Heart right ventricle (tissue), 16 donors: ENCODE data around the gene DOC2B. TPM values are rescaled to one million over a fixed set of nuclear protein-coding genes. Genes with fewer than 3 reads are reported as not detected.

Source experiments
- ATAC-seq, 8 donors: fragments of 200-7000 bp; cut with Tn5 transposase; one replicate each; pipeline ENCODE4 v1.9.1; 2020; ENCODE audit warnings: mild to moderate bottlenecking in 8 of 8, moderate library complexity in 8 of 8, moderate number of reproducible peaks in 1 of 8
- DNase-seq, 2 donors: peaks; one replicate each; pipeline ENCODE4 v3.0.0-alpha.2; 2020
- H3K27ac ChIP-seq, 10 donors: fragments of 200-600 bp; sonication (generic) in 2 of 10; one replicate each; pipeline versions ENCODE4 v1.5.0 to v1.8.0; 2020 to 2022; ENCODE audit warnings: mild to moderate bottlenecking in 3 of 10
- H3K27me3 ChIP-seq, 7 donors: fragments of 200-600 bp; one replicate each; pipeline ENCODE4 v1.8.0; 2021 to 2022; ENCODE audit warnings: mild to moderate bottlenecking in 2 of 7
- H3K36me3 ChIP-seq, 9 donors: fragments of 200-600 bp; sonication (generic) in 1 of 9; one replicate each; pipeline versions ENCODE4 v1.5.0 to v1.8.0; 2020 to 2022; ENCODE audit warnings: mild to moderate bottlenecking in 2 of 9
- H3K4me1 ChIP-seq, 9 donors: fragments of 200-600 bp; sonication (generic) in 1 of 9; one replicate each; pipeline versions ENCODE4 v1.5.0 to v1.8.0; 2020 to 2022; ENCODE audit warnings: mild to moderate bottlenecking in 4 of 9
- H3K4me3 ChIP-seq, 10 donors: fragments of 200-600 bp; sonication (generic) in 2 of 10; one replicate each; pipeline versions ENCODE4 v1.5.0 to v1.8.0; 2020 to 2022; ENCODE audit warnings: mild to moderate bottlenecking in 7 of 10, moderate library complexity in 2 of 10
- H3K9me3 ChIP-seq, 11 donors: fragments of 200-600 bp in 10 of 11; sonication (generic) in 2 of 11; one replicate each; pipeline versions ENCODE4 v1.5.0 to v1.8.0; 2013 to 2022; ENCODE audit warnings: mild to moderate bottlenecking in 2 of 11, control low read depth in 1 of 11, moderate library complexity in 1 of 11
- CTCF ChIP-seq, 9 donors: fragments of 200-600 bp; sonication (generic) in 2 of 9; IDR thresholded peaks; one replicate each; pipeline versions ENCODE4 v1.5.0 to v1.8.0; 2021 to 2022; ENCODE audit warnings: antibody characterized with exemption in 9 of 9, mild to moderate bottlenecking in 5 of 9, moderate library complexity in 1 of 9
- WGBS, 2 donors: extraction: QIAGEN DNeasy Blood & Tissue Kit; methylation state at CpG; one replicate each; pipeline ENCODE4 v1.1.7; 2013; ENCODE audit warnings: inconsistent platforms in 1 of 2; 5-methylcytosine and 5-hydroxymethylcytosine counted together
- intact Hi-C, 10 donors: fragments of 100-400 bp; cut with DNase I; formaldehyde crosslinking; loops; one replicate each; pipeline versions ENCODE4 v1.11.1 to v1.14.2; 2022
- polyA plus RNA-seq, 2 donors: library from polyadenylated mRNA; stranded (reverse); fragments of 200-250 nt; gene quantifications; one replicate each; pipeline ENCODE4 v1.2.3, GENCODE V29; 2013
- total RNA-seq, 10 donors: library from RNA; stranded (reverse); fragmentation: NEBNext Ultra II Directional in 3 of 10; extraction: Animal tissue kit (Norgen Biotek cat#: 25700) in 3 of 10; gene quantifications; one replicate each; pipeline versions ENCODE4 v1.2.1 to v1.2.4, GENCODE V29; 2021 to 2023
- donor health status: Arrhythmogenic right ventricular cardiomyopathy.
- donor health status: ischemic (EF 13 %, LVEDD 7.1; RV severe dilation, severe dysfunction).
- donor health status: healthy with polysubstance abuse.
- donor health status: DM: no; HTN: yes; CAD: no.
- donor health status: DM: no; HTN: no; CAD: no.
- donor health status: ischemic (EF 25% LVEDD 6.9; RV normal size, moderate dysfunction).
- donor health status: ischemic (EF 25% LVEDD 5.7; RV mildly dilated, moderate dysfunction).
- donor health status: healthy.
- donor health status: DM: yes; HTN: yes; CAD: no.
- donor health status: Ischemic cardiomyopathy.
- donor health status: ischemic (EF 35%, LVEDD 5.7; RV mildly dilated, moderate dysfunction).
- donor health status: nonischemic (EF 11% LVEDD 7.7; RV severe dilation, severe dysfunction).
- donor health status: DM: yes; HTN: yes; CAD: no.
- donor health status: PGD.
- donor health status: ischemic (EF 29% LVEDD 5.4; RV normal size, mild dysfunction).
- donor health status: nonischemic (EF 23%, LVEDD 6.1; RV moderate dilation, normal function).

DOC2B gene
- total and polyA plus RNA-seq, 12 donors, result 2.5 to 13.0 (median 4.6) TPM

GRCh38 chr17:183021-183420 lies 1.6 kb upstream of the DOC2B start:
- 61 to 67% methylated on average over 8 of the region's 8 CpGs for WGBS, 2 donors
- Histone ChIP-seq H3K4me3 (no peak overlapping the region), H3K27me3 (peaks cover 13 to 60% (median 35%) of the 10 kb centered on the region in 7 donors), H3K36me3 (no peaks in the 10 kb centered on the region), H3K4me1 (peaks cover 2 to 57% (median 31%) of the 10 kb centered on the region in 9 donors), H3K9me3 (no peaks in the 10 kb centered on the region), H3K27ac (no peak overlapping the region)
- no peak for DNase-seq
- intact Hi-C loops, result no loop called here
- no peak for TF ChIP-seq CTCF (IDR thresholded peaks at IDR 0.05)
- no peak for ATAC-seq

GRCh38 chr17:182050-182751 lies 751 bp upstream of the DOC2B start:
- no peaks in the 10 kb centered on the region for H3K9me3 ChIP-seq
- H3K27me3 ChIP-seq, result peaks cover 13 to 67% (median 37%) of the 10 kb centered on the region in 7 donors
- WGBS, 2 donors, result 40 to 42% methylated on average over 18 of the region's 18 CpGs
- peaks cover 2 to 59% (median 31%) of the 10 kb centered on the region in 9 donors for H3K4me1 ChIP-seq
- peak overlapping the region in 9 of 10 donors; percentile 31 to 66 (median 42) for H3K4me3 ChIP-seq
- intact Hi-C loops, result no loop called here
- ATAC-seq (peak in 5 of 8 donors; percentile 14 to 54 (median 34)), DNase-seq (no peak)
- H3K36me3 ChIP-seq, result no peaks in the 10 kb centered on the region
- H3K27ac ChIP-seq, result peak overlapping the region in 6 of 10 donors; percentile 3 to 42 (median 28)
- TF ChIP-seq CTCF (IDR thresholded peaks at IDR 0.05), result no peak

GRCh38 chr17:180381-181244 lies 837 bp downstream of the DOC2B start:
- Histone ChIP-seq H3K27me3 (peaks cover 13 to 68% (median 38%) of the 10 kb centered on the region in 7 donors), H3K4me1 (peaks cover 2 to 53% (median 31%) of the 10 kb centered on the region in 9 donors), H3K9me3 (no peaks in the 10 kb centered on the region), H3K36me3 (no peaks in the 10 kb centered on the region), H3K27ac (peak overlapping the region; percentile 75 to 94 (median 84)), H3K4me3 (peak overlapping the region; percentile 32 to 75 (median 61))
- intact Hi-C loops, result no loop called here
- ATAC-seq (peak; percentile 22 to 48 (median 32)), DNase-seq (peak in 1 of 2 donors; percentile 42)
- WGBS, 2 donors, result 0 to 1% methylated on average over 91 to 112 of the region's 112 CpGs
- no peak for TF ChIP-seq CTCF (IDR thresholded peaks at IDR 0.05)

- Histone ChIP-seq H3K27me3 (peaks cover 13 to 68% (median 38%) of the 10 kb centered on the region in 7 donors), H3K4me1 (peaks cover 2 to 47% (median 31%) of the 10 kb centered on the region in 9 donors), H3K9me3 (no peaks in the 10 kb centered on the region), H3K4me3 (peak overlapping the region; percentile 32 to 75 (median 61)), H3K36me3 (no peaks in the 10 kb centered on the region), H3K27ac (peak overlapping the region; percentile 75 to 94 (median 84))
- peak in 6 of 8 donors; percentile 12 to 32 (median 19) for ATAC-seq
- intact Hi-C loops, result loop anchor here in 1 of 10 donors (5.0 kb wide), 1 partner anchor 207 kb away; no protein-coding TSS in a partner anchor
- 14 to 17% methylated on average over 32 of the region's 32 CpGs for WGBS, 2 donors
- TF ChIP-seq CTCF (IDR thresholded peaks at IDR 0.05), result no peak
- no peak for DNase-seq
Measured at GRCh38 chr17:179781-180380, 1.6 kb downstream of the DOC2B start.
